Activated CD4-positive, alpha-beta T cell treated with anti-CD3 and anti-CD28 coated beads for 1 hour (primary cell): ENCODE results near the gene PPP1R9A.

ENCODE experiments used
- DNase-seq: peaks from one replicate; pipeline ENCODE4 v3.0.0-alpha.2; 2020

Gene PPP1R9A

GRCh38 chr7:94907026-94907810 is at the start of gene PPP1R9A:
Gene PPP1R9A, plus strand, starts transcription at chr7:94907594. Its CDS starts 2,520 bp downstream, at chr7:94910114.
- DNase-seq, result no peak

DNA sequence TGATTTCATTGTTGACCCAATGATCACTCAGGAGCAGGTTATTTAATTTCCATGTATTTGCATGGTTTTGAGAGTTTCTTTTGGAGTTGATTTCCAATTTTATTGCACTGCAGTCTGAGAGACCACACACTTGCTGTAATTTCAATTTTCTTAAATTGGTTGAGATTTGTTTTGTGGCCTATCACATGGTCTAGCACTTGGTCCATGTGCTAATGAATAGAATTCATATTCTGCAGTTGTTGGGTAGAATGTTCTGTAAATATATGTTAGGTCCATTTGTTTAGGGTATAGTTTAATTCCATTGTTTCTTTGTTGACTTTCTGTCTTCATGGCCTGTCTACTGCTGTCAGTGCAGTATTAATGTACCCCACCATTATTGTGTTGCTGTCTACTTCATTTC is 36.3 kb upstream of the PPP1R9A start:
- no peak for DNase-seq

- DNase-seq, result no peak
Observed at GRCh38 chr7:94873239-94873638, 34.2 kb upstream of the PPP1R9A start.

DNA sequence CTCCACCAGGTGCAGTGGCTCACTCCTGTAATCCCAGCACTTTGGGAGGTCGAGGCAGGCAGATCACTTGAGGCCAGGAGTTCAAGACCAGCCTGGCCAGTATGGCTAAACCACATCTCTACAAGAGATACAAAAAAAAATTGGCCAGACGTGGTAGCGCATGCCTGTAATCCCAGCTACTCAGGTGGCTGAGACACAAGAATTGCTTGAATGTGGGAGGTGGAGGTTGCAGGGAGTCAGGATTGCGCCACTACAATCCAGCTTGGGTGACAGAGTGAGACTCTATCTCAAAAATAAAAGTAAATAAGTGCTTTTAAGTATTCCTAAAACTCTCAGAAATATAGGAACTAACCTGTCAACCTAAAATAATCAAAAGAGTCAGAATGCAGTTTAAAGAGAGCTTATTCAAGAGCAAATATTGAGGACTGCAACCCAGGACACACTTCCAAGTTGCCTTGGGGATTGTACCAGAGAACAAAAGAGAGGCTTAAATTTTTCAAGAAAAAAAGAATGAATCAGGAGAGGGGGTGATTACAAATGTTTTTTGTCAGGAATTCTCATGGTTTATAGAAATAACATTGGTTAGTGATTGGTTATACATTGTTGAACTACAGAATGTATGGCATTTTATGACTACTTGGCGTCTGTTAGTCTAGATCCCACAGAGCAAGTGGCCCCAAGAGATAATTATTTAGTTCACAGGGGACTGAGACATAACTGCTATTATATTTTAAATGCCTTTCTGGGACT is 33.2 kb upstream of the PPP1R9A start:
- DNase-seq, result no peak

DNA sequence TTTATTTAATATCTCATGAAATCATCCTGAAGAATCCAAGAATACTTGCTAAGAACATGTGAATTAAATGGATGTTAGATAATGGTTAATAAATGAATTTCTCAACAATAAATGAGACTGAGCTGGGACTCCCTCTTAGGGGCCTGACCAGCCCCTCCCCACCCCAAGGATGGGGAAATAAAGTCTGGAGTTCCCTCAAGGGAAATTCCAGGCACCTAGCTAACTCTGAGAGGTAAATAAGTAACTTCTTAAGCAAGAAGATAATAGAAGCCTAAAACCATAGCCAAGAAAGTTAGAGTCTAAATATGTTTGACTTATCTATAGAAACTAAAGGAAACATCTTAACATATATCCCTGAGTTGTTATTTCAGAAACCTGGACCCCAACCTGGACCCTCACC is 32.2 kb upstream of the PPP1R9A start:
- no peak for DNase-seq

- DNase-seq, result no peak
Observed at GRCh38 chr7:94877731-94878670, 29.4 kb upstream of the PPP1R9A start.

GRCh38 chr7:94882891-94883290 is 24.5 kb upstream of the PPP1R9A start:
- no peak for DNase-seq

DNA sequence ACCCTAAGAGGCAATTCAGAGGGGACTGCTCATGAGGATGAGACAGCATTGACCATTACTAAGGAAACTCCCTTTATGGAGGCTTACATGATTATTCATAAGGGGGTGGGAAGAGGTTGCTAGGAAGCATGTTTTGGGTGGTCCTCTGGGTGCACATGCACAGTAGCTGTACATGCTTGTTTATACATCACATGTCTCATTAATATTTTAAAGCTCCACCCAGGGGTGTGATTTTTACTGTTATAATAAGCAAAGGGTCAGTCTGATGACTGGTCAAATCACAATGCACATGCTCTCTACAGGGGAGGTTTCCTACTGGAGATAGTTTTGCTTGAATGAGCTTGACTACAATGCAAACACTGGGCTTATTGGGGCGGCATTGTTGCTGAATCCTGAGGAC is 23.8 kb upstream of the PPP1R9A start:
- DNase-seq, result no peak

DNA sequence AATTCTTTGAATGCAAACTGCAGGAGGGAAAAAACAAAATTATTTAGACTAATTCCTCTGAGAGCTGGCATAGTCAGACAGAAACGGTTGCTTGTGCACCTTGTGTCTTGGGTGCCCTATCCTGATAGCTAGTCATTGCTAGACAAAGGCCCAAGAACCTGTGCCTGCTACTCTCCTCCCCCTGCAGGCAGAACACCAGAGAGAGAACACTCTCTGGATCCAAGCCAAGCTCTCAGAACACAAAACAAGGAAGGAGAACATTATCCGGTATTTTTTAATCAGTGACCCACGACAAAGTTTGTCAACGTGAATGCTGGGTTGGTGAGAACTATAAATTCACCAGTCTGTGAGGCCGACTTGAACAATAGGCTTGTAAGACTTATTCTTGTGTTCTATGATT is 18.8 kb upstream of the PPP1R9A start:
- no peak for DNase-seq

DNA sequence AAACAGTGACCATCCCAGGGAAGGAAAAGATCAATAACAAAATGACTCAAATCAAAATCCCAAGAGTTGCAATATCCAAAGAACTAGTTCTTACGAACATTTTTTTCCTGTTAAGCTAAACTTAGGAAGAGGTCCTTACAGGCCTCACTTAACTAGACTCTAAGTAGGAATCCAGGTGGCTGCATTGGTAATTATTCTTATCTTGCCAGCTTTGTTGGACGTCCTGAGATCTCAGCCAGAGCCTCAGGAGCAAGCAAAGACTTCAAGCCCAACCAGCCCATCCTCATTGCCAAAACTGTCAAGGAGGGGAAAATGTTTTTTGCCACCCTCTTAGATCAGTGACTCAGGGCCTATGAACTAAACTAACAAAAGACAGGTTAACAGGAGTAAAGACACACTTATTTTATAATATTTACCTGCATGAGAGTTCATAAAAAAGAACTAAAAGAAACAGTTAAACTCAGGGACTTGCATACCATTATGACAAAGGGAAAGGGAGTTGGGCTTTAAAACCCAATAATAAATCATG is 18.3 kb upstream of the PPP1R9A start:
- DNase-seq, result no peak

DNA sequence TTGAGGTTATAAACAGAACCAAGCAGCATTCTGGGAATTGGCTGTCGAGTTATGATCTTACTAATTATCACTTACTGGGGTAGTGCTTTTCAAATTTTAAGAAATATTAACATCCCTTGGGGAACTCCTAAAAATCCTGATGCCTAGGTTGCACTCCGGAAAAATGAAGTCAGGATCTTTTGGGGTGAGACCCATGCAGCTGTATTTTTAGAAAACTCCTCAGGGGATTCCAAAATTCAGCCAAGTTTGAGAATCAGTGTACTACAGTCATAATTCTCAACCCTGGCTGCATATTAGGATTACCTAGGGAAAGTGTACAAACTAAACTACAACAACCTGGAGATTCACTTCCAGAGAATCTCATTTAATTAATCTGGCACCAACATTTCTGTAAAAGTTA is 17.2 kb upstream of the PPP1R9A start:
- no peak for DNase-seq

DNA sequence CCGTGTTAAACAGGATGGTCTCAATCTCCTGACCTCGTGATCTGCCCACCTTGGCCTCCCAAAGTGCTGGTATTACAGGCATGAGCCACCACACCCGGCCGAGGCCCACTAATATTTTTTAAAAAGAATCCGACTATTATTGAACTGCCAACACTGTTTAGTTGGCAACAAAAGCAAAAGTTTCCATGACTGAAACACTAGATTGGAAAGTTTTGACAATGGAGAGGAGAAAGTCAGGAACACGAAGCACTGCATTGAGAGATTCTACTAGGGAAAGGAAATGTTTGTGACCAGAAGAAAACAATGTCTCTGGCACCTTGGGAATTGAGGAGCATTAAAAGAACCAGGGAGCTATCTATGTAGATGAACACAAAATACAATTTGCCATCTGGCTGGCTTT is 13.7 kb upstream of the PPP1R9A start:
- DNase-seq, result no peak

DNA sequence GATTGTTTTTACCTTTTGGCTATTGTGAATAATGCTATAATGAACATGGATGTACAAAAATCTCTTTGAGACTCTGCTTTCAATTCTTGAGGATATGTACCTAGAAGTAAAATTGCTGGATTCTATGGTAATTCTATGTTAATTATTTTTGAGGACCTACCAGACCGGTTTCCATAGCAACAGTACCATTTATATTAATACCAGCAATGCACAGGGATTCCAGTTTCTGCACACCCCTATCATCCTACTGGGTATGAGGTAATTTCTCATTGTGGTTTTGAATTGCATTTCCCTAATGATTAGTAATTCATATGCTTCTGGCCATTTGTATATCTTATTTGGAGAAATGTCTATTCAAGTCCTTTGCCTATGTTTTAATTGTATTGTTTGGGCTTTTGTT is 9.9 kb upstream of the PPP1R9A start:
- no peak for DNase-seq

DNA sequence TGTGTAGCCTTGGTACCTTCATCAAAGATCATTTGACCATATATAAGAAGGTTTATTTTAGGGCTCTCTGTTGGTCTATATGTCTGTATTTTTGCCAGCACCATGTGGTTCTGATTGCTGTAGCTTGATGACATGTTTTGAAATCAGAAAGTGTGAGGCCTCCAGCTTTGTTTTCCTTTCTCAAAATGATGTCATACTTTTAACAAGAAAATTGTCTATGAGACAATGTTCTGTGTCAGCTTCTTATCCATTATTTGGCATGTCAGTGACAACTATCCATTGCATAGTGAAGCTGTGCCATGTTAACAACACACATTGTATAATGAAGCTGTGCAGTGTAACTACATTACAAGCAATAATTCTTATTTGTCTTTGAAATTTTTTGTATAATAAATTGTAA is 9.1 kb upstream of the PPP1R9A start:
- no peak for DNase-seq

DNA sequence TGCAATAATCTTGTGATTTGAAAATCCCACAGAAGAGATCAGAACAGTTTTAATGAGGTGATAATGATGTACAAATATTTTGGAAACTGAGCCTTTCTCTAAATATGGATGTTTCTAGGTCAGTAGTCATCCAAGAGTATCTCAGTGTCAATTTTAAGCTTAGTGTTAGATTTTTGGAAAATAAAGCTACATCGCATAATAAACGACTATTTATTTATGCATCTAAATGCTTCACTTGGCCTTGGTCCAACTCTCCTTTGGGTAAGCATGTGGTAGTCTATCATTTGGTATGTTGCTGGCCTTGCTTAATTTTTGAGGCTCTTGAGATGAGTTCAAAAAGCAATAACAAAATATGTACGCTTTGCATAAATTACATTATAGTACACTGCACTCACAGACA is 5.4 kb upstream of the PPP1R9A start:
- no peak for DNase-seq

DNA sequence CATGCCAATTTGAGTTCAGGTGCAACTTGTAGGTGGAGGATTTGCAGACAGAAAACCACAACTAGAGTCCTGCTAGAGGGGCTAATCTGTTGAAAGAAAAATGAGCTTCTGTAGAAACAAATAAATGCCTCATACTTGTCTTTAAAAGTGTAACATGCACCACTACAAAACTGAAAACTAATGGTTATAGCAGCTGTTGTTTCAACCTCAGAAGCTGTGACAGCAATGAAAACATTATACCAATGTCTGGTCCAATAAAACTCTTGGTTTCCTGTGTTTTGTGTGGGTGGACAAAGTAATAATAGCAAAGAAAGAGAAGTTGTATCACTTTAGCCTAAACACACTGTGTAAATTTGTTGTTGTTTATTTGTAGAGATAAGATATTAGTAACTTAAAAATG is 3.4 kb upstream of the PPP1R9A start:
- DNase-seq, result no peak

DNA sequence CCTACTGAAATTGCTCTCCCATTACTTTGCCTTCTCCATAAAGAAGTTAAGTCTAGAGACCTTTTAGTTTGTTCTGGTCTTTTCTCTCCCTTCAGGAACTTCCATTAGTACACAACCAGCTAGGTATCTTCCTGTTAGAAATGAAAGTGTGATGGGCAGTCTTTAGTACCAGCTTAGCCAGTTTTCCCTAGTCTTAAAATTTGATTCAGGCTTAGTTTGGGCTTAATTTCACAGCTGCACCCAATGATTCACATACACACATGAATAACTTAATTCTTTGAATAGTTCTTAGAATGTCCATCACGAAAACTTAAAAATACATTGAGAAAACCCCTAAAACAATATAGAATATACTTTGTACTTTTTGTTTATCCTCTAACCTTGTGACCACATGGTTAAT is 2.4 kb upstream of the PPP1R9A start:
- DNase-seq, result no peak

GRCh38 chr7:94906065-94906851 is 1.1 kb upstream of the PPP1R9A start:
- DNase-seq, result no peak

DNA sequence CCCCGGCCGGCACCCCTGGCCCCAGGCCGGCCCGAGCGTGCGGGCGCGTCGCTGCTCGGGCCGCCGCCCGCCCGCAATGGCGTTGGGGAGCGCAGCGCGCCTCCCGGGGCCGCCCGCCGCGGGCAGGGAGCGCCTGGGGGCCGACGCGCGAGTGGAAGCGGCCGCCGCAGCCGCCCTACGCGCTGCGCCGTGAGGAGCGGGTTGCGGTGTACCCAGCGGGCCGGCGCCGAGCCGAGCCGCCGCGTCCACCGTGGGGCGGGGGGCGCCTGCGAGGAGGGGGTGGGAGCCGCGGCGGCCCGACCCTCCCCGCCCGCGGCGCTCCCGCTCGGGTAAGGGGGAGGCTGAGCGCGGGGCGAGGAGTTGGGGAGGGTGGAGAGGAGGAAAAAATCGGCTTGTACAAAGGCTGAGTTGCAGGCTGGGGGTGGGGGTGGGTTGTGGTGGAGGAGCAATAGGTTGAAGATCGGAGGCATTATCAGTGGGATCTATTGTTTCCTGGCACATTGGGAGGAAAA is 473 bp downstream of the PPP1R9A start:
- DNase-seq, result no peak

DNA sequence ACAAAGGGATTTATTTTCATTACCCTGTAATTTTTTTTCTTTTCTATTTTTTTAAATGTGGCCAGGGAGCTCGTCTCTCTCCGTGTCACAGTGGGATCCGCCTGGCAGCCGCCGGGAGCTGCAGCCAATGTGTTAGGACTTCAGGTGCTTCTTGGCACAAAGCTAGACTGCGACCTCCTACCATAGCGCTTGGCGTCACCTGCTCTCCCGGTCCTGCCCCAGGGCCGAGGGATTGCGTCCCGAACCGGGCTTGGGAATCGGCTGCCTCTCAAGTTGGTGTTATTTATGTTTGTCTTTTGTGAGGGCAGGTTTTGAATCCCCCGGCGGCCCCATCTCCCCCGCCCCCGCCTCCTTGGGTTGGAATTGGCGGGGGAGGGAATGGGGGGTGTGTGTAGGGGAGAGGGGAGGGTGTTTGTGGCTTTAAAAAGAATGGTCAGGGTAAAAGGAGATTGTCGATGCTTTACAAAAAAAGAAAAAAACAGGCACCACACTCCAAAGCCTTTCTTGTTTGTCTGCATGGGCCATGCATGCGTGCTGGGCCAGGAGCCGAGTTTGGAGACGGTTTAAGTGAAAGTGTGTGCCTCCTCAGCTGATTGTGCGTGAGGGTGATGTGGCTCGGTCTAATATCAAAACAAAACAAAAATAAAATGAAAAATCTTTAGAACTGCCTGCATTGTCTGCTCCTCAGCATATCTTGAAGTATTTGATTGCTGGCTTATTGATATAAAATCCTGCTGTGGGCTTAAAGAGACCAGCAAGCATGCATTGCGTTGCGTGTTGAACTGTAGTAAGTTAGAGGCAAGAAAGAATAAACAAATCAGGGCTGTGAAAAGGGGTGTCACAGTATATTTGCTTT is 1.2 kb downstream of the PPP1R9A start:
- DNase-seq, result no peak

DNA sequence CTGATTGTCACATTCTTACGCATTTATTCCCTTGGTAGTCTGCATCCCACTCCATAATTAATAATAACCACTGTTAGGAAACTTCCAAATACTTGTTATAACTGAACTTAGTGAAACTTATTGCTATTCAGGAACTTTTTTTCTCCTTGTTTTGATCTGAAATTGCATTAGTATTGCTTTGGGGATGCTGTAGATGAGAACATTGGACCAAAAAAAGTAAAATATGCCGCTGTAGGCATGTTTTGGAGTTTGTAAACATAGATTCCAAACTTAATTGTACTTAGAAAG is 1.7 kb downstream of the PPP1R9A start:
- DNase-seq, result no peak
